ENCODE measurements around the gene GIPC1. TPM values are rescaled to one million over a fixed set of nuclear protein-coding genes. Genes with fewer than 3 reads are reported as not detected.
A peak's percentile ranks its signal among the peaks of the same experiment; 100 is the strongest.

The GIPC1 gene
- total and polyA plus RNA-seq, 9 of the 15 experiments (the other 6 are each of a cell fraction or from before 2014, with no cell fraction given), result 0.49 to 54.7 (median 24.8) TPM

DNA sequence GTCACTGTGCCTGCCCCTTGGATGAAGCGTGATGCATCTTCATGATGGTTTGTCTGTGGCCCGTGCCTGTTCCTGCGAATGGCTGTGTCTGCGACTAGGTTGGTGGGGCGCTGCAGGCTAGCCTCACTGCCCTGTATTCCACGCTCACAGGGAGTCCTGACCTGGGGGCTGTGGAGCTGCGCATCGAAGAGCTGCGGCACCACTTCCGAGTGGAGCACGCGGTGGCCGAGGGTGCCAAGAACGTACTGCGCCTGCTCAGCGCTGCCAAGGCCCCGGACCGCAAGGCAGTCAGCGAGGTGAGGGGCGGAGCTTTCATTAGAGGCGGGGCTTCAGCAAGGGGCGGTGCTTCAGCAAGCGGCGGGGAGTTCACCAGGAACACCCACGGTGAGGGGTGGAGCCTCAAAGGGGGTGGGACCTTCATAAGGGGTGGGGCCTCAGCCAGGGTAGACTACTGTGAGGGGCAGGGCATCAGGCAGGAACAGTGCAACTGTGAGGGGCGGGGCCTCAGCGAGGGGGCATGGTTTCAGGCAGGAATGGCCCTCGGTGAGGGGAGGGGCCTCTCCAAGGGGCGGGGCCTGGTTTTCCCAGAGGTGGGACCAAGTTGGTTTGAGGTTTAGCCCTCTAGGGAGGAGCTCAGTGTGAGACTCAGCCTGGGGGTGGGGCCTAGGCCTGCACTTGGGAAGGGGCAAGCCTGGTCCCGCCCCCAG lies 45.6 kb downstream of the GIPC1 start (continued):
- TF ChIP-seq, protein P1, sequence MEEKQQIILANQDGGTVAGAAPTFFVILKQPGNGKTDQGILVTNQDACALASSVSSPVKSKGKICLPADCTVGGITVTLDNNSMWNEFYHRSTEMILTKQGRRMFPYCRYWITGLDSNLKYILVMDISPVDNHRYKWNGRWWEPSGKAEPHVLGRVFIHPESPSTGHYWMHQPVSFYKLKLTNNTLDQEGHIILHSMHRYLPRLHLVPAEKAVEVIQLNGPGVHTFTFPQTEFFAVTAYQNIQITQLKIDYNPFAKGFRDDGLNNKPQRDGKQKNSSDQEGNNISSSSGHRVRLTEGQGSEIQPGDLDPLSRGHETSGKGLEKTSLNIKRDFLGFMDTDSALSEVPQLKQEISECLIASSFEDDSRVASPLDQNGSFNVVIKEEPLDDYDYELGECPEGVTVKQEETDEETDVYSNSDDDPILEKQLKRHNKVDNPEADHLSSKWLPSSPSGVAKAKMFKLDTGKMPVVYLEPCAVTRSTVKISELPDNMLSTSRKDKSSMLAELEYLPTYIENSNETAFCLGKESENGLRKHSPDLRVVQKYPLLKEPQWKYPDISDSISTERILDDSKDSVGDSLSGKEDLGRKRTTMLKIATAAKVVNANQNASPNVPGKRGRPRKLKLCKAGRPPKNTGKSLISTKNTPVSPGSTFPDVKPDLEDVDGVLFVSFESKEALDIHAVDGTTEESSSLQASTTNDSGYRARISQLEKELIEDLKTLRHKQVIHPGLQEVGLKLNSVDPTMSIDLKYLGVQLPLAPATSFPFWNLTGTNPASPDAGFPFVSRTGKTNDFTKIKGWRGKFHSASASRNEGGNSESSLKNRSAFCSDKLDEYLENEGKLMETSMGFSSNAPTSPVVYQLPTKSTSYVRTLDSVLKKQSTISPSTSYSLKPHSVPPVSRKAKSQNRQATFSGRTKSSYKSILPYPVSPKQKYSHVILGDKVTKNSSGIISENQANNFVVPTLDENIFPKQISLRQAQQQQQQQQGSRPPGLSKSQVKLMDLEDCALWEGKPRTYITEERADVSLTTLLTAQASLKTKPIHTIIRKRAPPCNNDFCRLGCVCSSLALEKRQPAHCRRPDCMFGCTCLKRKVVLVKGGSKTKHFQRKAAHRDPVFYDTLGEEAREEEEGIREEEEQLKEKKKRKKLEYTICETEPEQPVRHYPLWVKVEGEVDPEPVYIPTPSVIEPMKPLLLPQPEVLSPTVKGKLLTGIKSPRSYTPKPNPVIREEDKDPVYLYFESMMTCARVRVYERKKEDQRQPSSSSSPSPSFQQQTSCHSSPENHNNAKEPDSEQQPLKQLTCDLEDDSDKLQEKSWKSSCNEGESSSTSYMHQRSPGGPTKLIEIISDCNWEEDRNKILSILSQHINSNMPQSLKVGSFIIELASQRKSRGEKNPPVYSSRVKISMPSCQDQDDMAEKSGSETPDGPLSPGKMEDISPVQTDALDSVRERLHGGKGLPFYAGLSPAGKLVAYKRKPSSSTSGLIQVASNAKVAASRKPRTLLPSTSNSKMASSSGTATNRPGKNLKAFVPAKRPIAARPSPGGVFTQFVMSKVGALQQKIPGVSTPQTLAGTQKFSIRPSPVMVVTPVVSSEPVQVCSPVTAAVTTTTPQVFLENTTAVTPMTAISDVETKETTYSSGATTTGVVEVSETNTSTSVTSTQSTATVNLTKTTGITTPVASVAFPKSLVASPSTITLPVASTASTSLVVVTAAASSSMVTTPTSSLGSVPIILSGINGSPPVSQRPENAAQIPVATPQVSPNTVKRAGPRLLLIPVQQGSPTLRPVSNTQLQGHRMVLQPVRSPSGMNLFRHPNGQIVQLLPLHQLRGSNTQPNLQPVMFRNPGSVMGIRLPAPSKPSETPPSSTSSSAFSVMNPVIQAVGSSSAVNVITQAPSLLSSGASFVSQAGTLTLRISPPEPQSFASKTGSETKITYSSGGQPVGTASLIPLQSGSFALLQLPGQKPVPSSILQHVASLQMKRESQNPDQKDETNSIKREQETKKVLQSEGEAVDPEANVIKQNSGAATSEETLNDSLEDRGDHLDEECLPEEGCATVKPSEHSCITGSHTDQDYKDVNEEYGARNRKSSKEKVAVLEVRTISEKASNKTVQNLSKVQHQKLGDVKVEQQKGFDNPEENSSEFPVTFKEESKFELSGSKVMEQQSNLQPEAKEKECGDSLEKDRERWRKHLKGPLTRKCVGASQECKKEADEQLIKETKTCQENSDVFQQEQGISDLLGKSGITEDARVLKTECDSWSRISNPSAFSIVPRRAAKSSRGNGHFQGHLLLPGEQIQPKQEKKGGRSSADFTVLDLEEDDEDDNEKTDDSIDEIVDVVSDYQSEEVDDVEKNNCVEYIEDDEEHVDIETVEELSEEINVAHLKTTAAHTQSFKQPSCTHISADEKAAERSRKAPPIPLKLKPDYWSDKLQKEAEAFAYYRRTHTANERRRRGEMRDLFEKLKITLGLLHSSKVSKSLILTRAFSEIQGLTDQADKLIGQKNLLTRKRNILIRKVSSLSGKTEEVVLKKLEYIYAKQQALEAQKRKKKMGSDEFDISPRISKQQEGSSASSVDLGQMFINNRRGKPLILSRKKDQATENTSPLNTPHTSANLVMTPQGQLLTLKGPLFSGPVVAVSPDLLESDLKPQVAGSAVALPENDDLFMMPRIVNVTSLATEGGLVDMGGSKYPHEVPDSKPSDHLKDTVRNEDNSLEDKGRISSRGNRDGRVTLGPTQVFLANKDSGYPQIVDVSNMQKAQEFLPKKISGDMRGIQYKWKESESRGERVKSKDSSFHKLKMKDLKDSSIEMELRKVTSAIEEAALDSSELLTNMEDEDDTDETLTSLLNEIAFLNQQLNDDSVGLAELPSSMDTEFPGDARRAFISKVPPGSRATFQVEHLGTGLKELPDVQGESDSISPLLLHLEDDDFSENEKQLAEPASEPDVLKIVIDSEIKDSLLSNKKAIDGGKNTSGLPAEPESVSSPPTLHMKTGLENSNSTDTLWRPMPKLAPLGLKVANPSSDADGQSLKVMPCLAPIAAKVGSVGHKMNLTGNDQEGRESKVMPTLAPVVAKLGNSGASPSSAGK (IDR thresholded peaks at IDR 0.05), result peak; percentile 98
- TF ChIP-seq DPF2 (IDR thresholded peaks at IDR 0.05) (no peak), EZH2 (IDR thresholded peaks at IDR 0.05; ENCODE audit: borderline replicate concordance, low read depth, low read length) (no peak), TCF3 (CRISPR knock-in tag; IDR thresholded peaks at IDR 0.05) (no peak), RCOR1 (IDR thresholded peaks at IDR 0.05; ENCODE audit: borderline replicate concordance in 1 of 2, low read depth in 2 of 2, low read length in 2 of 2) (no peak), FOXJ2 (tag; IDR thresholded peaks at IDR 0.05) (no peak), ZBTB7A (IDR thresholded peaks at IDR 0.05; ENCODE audit: borderline replicate concordance, control insufficient read depth, low read depth, low read length) (peak; percentile 51; the same call in 1 of the 2 replicates), XRCC3 (IDR thresholded peaks at IDR 0.05) (no peak), ZKSCAN3 (CRISPR knock-in tag; IDR thresholded peaks at IDR 0.05) (no peak)
- TF ChIP-seq, protein P2, sequence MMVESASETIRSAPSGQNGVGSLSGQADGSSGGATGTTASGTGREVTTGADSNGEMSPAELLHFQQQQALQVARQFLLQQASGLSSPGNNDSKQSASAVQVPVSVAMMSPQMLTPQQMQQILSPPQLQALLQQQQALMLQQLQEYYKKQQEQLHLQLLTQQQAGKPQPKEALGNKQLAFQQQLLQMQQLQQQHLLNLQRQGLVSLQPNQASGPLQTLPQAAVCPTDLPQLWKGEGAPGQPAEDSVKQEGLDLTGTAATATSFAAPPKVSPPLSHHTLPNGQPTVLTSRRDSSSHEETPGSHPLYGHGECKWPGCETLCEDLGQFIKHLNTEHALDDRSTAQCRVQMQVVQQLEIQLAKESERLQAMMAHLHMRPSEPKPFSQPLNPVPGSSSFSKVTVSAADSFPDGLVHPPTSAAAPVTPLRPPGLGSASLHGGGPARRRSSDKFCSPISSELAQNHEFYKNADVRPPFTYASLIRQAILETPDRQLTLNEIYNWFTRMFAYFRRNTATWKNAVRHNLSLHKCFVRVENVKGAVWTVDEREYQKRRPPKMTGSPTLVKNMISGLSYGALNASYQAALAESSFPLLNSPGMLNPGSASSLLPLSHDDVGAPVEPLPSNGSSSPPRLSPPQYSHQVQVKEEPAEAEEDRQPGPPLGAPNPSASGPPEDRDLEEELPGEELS (CRISPR knock-in tag; IDR thresholded peaks at IDR 0.05; ENCODE audit: borderline replicate concordance), result no peak
- TF ChIP-seq, protein P3, sequence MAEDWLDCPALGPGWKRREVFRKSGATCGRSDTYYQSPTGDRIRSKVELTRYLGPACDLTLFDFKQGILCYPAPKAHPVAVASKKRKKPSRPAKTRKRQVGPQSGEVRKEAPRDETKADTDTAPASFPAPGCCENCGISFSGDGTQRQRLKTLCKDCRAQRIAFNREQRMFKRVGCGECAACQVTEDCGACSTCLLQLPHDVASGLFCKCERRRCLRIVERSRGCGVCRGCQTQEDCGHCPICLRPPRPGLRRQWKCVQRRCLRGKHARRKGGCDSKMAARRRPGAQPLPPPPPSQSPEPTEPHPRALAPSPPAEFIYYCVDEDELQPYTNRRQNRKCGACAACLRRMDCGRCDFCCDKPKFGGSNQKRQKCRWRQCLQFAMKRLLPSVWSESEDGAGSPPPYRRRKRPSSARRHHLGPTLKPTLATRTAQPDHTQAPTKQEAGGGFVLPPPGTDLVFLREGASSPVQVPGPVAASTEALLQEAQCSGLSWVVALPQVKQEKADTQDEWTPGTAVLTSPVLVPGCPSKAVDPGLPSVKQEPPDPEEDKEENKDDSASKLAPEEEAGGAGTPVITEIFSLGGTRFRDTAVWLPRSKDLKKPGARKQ (CRISPR knock-in tag; IDR thresholded peaks at IDR 0.05), result peak; percentile 74; the same call in 1 of the 2 replicates

Measured in K562 (cell line).